Vagina (tissue), 2 donors: Measurements from ENCODE around the gene CDKL5. TPM values are rescaled to one million over a fixed set of nuclear protein-coding genes. Genes with fewer than 3 reads are reported as not detected.

ENCODE experiments used
- DNase-seq, 2 donors: peaks; one replicate each; pipeline ENCODE4 v3.0.0-alpha.2; 2017; ENCODE audit errors: extremely low spot score in 2 of 2
- H3K27ac ChIP-seq: fragments of 200-600 bp; sonication (generic); one replicate; pipeline ENCODE4 v1.5.1; 2019
- H3K27me3 ChIP-seq: fragments of 200-600 bp; sonication (generic); one replicate; pipeline ENCODE4 v1.5.1; 2019
- H3K36me3 ChIP-seq, 2 donors: fragments of 200-600 bp; sonication (generic); one replicate each; pipeline ENCODE4 v1.5.1; 2017 to 2019
- H3K4me1 ChIP-seq: fragments of 200-600 bp; sonication (generic); one replicate; pipeline ENCODE4 v1.5.1; 2019
- H3K4me3 ChIP-seq, 2 donors: fragments of 200-600 bp; sonication (generic); 1 replicate in 1 of 2; 2 replicates in 1 of 2; pipeline ENCODE4 v1.5.1; 2016 to 2019
- H3K9me3 ChIP-seq: fragments of 200-600 bp; sonication (generic); one replicate; pipeline ENCODE4 v1.5.1; 2019
- CTCF ChIP-seq, 3 experiments: fragments of 450-650 bp in 2 of 3; fragments of 200-600 bp in 1 of 3; sonication (generic) in 1 of 3; IDR thresholded peaks; one replicate each; pipeline ENCODE4 v1.5.1; 2017 to 2019; ENCODE audit warnings: antibody characterized with exemption in 3 of 3, mild to moderate bottlenecking in 2 of 3, moderate library complexity in 2 of 3
- POLR2A ChIP-seq, 2 donors: fragments of 450-650 bp; IDR thresholded peaks; one replicate each; pipeline ENCODE4 v1.6.1; 2017; ENCODE audit warnings: antibody characterized with exemption in 2 of 2, mild to moderate bottlenecking in 2 of 2, moderate library complexity in 2 of 2
- POLR2AphosphoS5 ChIP-seq, 2 donors: sonication (generic); formaldehyde crosslinking; IDR thresholded peaks; one replicate each; pipeline ENCODE4 v1.9.0; 2017; ENCODE audit warnings: antibody characterized with exemption in 2 of 2, mild to moderate bottlenecking in 2 of 2, low read depth in 1 of 2; ENCODE audit not compliant: insufficient read depth in 1 of 2
- intact Hi-C: fragments of 100-400 bp; cut with DNase I; formaldehyde crosslinking; loops from one replicate; pipeline ENCODE4 v1.15.1; 2023
- total RNA-seq: library from RNA; depleted of rRNA; stranded (reverse); fragments of >200 nt; gene quantifications from one replicate; pipeline ENCODE4 v1.2.3, GENCODE V29; 2016

Gene CDKL5
- total RNA-seq, 1 donor from 2014 or later = 9.1 TPM

GRCh38 chrX:18643243-18643642 is 217.8 kb downstream of the CDKL5 start:
- no peak overlapping the region for H3K4me3 ChIP-seq
- TF ChIP-seq POLR2AphosphoS5 (IDR thresholded peaks at IDR 0.05; ENCODE audit: insufficient read depth in 1 of 2, low read depth in 1 of 2) = no peak
- TF ChIP-seq POLR2A (IDR thresholded peaks at IDR 0.05) = no peak
- no peak for TF ChIP-seq CTCF (IDR thresholded peaks at IDR 0.05)
- intact Hi-C loops = no loop called here
- DNase-seq = no peak
- H3K36me3 ChIP-seq = no peaks in the 10 kb centered on the region
- H3K27me3 ChIP-seq = no peaks in the 10 kb centered on the region
- H3K4me1 ChIP-seq = no peaks in the 10 kb centered on the region
- H3K9me3 ChIP-seq = no peaks in the 10 kb centered on the region
- no peak overlapping the region for H3K27ac ChIP-seq

- DNase-seq = no peak
- no peaks in the 10 kb centered on the region for H3K9me3 ChIP-seq
- H3K27me3 ChIP-seq = no peaks in the 10 kb centered on the region
- no peaks in the 10 kb centered on the region for H3K4me1 ChIP-seq
- no peak for TF ChIP-seq POLR2A (IDR thresholded peaks at IDR 0.05)
- TF ChIP-seq CTCF (IDR thresholded peaks at IDR 0.05) = no peak
- intact Hi-C loops = no loop called here
- no peaks in the 10 kb centered on the region for H3K36me3 ChIP-seq
- no peak overlapping the region for H3K27ac ChIP-seq
- no peak overlapping the region for H3K4me3 ChIP-seq
Observed at GRCh38 chrX:18643853-18644252, 218.4 kb downstream of the CDKL5 start.

GRCh38 chrX:18647621-18648020 is 222.2 kb downstream of the CDKL5 start:
- no peak for TF ChIP-seq POLR2AphosphoS5 (IDR thresholded peaks at IDR 0.05; ENCODE audit: insufficient read depth in 1 of 2, low read depth in 1 of 2)
- TF ChIP-seq CTCF (IDR thresholded peaks at IDR 0.05) = no peak
- TF ChIP-seq POLR2A (IDR thresholded peaks at IDR 0.05) = no peak
- H3K36me3 ChIP-seq = no peaks in the 10 kb centered on the region

GRCh38 chrX:18649498-18649951 is 224.1 kb downstream of the CDKL5 start:
- no peak overlapping the region for H3K4me3 ChIP-seq
- TF ChIP-seq POLR2AphosphoS5 (IDR thresholded peaks at IDR 0.05; ENCODE audit: insufficient read depth in 1 of 2, low read depth in 1 of 2) (no peak), POLR2A (IDR thresholded peaks at IDR 0.05) (no peak), CTCF (IDR thresholded peaks at IDR 0.05) (no peak)
- H3K27me3 ChIP-seq = no peaks in the 10 kb centered on the region
- DNase-seq = no peak
- no peaks in the 10 kb centered on the region for H3K36me3 ChIP-seq
- no peak overlapping the region for H3K27ac ChIP-seq
- no peaks in the 10 kb centered on the region for H3K4me1 ChIP-seq
- no peaks in the 10 kb centered on the region for H3K9me3 ChIP-seq
- intact Hi-C loops = no loop called here

More at GRCh38 chrX:18647621-18648020, 222.2 kb downstream of the CDKL5 start:
- no peak for DNase-seq
- intact Hi-C loops = no loop called here
- no peak overlapping the region for H3K4me3 ChIP-seq
- H3K27ac ChIP-seq = no peak overlapping the region
- no peaks in the 10 kb centered on the region for H3K9me3 ChIP-seq
- H3K4me1 ChIP-seq = no peaks in the 10 kb centered on the region
- H3K27me3 ChIP-seq = no peaks in the 10 kb centered on the region

GRCh38 chrX:18650662-18651061 is 225.3 kb downstream of the CDKL5 start:
- Histone ChIP-seq H3K36me3 (no peaks in the 10 kb centered on the region), H3K27me3 (no peaks in the 10 kb centered on the region), H3K9me3 (no peaks in the 10 kb centered on the region), H3K4me3 (no peak overlapping the region), H3K4me1 (no peaks in the 10 kb centered on the region), H3K27ac (no peak overlapping the region)
- no peak for TF ChIP-seq POLR2A (IDR thresholded peaks at IDR 0.05)
- no peak for TF ChIP-seq CTCF (IDR thresholded peaks at IDR 0.05)
- TF ChIP-seq POLR2AphosphoS5 (IDR thresholded peaks at IDR 0.05; ENCODE audit: insufficient read depth in 1 of 2, low read depth in 1 of 2) = no peak
- intact Hi-C loops = no loop called here
- DNase-seq = no peak
